ENCODE data around the gene HNRNPA2B1.

HNRNPA2B1 gene

DNA sequence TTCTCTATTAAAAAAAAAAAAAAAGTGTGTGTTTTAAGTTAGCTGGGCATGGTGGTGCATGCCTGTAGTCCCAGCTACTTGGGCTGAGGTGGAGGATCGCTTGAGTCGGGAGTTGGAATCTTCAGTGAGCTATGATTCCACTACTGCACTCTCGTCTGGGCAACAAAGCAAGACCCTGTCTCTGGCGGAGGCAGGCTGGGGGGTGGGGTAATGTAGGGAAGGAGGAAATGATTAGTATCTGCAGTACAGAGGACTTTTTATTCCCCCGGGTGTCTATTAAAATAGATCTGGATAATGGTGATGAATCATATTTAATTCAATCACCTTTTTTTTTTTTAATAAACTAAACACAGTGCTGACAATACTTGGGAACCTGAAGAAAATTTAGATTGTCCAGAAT is 7.5 kb upstream of the HNRNPA2B1 start:
- no peaks in the 10 kb centered on the region for H3K9me2 ChIP-seq (replicated peaks; ENCODE audit: insufficient read depth, low read length)
- 0 out of 2 replicates have a peak, but pooled peaks cover 6% of the 10 kb centered on the region for H3K4me1 ChIP-seq (ENCODE audit: low read length)
- no peaks in the 10 kb centered on the region for H3K9me3 ChIP-seq (replicated peaks; ENCODE audit: insufficient read depth, low read length)
- H3K27ac ChIP-seq (ENCODE audit: low read length) = no peak overlapping the region
- H3K4me3 ChIP-seq (ENCODE audit: low read length) = no peak overlapping the region
- H2AFZ ChIP-seq (ENCODE audit: low read length) = no peak overlapping the region
- no peak overlapping the region for H3K4me2 ChIP-seq (ENCODE audit: low read depth, low read length)
- H3F3A ChIP-seq (ENCODE audit: insufficient read depth, low read length) = no peaks in the 10 kb centered on the region
- DNase-seq = no peak
- H3K36me3 ChIP-seq (replicated peaks; ENCODE audit: insufficient read depth, low read length) = peaks cover 28% of the 10 kb centered on the region
- peaks cover 79% of the 10 kb centered on the region for H3K79me2 ChIP-seq (ENCODE audit: low read length)
- TF ChIP-seq, protein P1, sequence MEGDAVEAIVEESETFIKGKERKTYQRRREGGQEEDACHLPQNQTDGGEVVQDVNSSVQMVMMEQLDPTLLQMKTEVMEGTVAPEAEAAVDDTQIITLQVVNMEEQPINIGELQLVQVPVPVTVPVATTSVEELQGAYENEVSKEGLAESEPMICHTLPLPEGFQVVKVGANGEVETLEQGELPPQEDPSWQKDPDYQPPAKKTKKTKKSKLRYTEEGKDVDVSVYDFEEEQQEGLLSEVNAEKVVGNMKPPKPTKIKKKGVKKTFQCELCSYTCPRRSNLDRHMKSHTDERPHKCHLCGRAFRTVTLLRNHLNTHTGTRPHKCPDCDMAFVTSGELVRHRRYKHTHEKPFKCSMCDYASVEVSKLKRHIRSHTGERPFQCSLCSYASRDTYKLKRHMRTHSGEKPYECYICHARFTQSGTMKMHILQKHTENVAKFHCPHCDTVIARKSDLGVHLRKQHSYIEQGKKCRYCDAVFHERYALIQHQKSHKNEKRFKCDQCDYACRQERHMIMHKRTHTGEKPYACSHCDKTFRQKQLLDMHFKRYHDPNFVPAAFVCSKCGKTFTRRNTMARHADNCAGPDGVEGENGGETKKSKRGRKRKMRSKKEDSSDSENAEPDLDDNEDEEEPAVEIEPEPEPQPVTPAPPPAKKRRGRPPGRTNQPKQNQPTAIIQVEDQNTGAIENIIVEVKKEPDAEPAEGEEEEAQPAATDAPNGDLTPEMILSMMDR (IDR thresholded peaks at IDR 0.05; ENCODE audit: low read length) = no peak
- TF ChIP-seq EZH2 (optimal IDR thresholded peaks at IDR 0.05; ENCODE audit: low read depth, low read length) (no peak), EZH2phosphoT487 (IDR thresholded peaks at IDR 0.05; ENCODE audit: low read length) (no peak)
- no peak overlapping the region for H3K9ac ChIP-seq (ENCODE audit: low read length)
- H4K20me1 ChIP-seq (ENCODE audit: insufficient read depth, low read length) = peaks cover 44% of the 10 kb centered on the region
- no peaks in the 10 kb centered on the region for H3K27me3 ChIP-seq (replicated peaks; ENCODE audit: insufficient read depth, low read length)

DNA sequence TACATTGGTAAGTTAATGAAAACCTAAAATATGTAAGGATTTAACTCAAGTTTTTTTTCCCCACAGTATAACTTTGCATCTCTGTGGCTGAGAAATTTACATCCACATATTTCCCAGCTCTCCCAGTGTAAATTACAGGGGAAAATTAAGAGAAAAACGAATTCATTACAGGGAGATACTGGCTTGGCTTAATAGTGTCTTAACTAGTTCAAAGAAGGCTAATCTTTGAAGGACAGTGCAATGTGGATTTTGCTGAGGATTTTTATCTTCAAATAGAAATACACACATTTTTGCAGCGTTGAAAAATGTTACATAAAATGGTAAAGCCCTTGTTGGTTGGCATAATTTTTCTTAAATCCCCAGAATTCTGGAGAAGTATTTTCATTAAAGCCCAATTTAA is 2.5 kb upstream of the HNRNPA2B1 start:
- H3K4me3 ChIP-seq (ENCODE audit: low read length) = peak overlapping the region; percentile 93
- H3F3A ChIP-seq (ENCODE audit: insufficient read depth, low read length) = peaks cover 23% of the 10 kb centered on the region
- peak overlapping the region; percentile 78 for H3K4me2 ChIP-seq (ENCODE audit: low read depth, low read length)
- no peak overlapping the region for H2AFZ ChIP-seq (ENCODE audit: low read length)
- H4K20me1 ChIP-seq (ENCODE audit: insufficient read depth, low read length) = peaks cover 56% of the 10 kb centered on the region
- peaks cover 90% of the 10 kb centered on the region for H3K79me2 ChIP-seq (ENCODE audit: low read length)
- peak overlapping the region; percentile 94 for H3K9ac ChIP-seq (ENCODE audit: low read length)
- TF ChIP-seq, protein P1 (IDR thresholded peaks at IDR 0.05; ENCODE audit: low read length) = no peak
- TF ChIP-seq EZH2phosphoT487 (IDR thresholded peaks at IDR 0.05; ENCODE audit: low read length) = no peak
- TF ChIP-seq EZH2 (optimal IDR thresholded peaks at IDR 0.05; ENCODE audit: low read depth, low read length) = no peak
- no peaks in the 10 kb centered on the region for H3K27me3 ChIP-seq (replicated peaks; ENCODE audit: insufficient read depth, low read length)
- H3K36me3 ChIP-seq (replicated peaks; ENCODE audit: insufficient read depth, low read length) = peaks cover 25% of the 10 kb centered on the region
- H3K4me1 ChIP-seq (ENCODE audit: low read length) = 0 out of 2 replicates have a peak, but pooled peaks cover 6% of the 10 kb centered on the region
- no peaks in the 10 kb centered on the region for H3K9me3 ChIP-seq (replicated peaks; ENCODE audit: insufficient read depth, low read length)
- no peak for DNase-seq
- H3K27ac ChIP-seq (ENCODE audit: low read length) = peak overlapping the region; percentile 45; the same call in 1 of the 2 replicates
- H3K9me2 ChIP-seq (replicated peaks; ENCODE audit: insufficient read depth, low read length) = no peaks in the 10 kb centered on the region

DNA sequence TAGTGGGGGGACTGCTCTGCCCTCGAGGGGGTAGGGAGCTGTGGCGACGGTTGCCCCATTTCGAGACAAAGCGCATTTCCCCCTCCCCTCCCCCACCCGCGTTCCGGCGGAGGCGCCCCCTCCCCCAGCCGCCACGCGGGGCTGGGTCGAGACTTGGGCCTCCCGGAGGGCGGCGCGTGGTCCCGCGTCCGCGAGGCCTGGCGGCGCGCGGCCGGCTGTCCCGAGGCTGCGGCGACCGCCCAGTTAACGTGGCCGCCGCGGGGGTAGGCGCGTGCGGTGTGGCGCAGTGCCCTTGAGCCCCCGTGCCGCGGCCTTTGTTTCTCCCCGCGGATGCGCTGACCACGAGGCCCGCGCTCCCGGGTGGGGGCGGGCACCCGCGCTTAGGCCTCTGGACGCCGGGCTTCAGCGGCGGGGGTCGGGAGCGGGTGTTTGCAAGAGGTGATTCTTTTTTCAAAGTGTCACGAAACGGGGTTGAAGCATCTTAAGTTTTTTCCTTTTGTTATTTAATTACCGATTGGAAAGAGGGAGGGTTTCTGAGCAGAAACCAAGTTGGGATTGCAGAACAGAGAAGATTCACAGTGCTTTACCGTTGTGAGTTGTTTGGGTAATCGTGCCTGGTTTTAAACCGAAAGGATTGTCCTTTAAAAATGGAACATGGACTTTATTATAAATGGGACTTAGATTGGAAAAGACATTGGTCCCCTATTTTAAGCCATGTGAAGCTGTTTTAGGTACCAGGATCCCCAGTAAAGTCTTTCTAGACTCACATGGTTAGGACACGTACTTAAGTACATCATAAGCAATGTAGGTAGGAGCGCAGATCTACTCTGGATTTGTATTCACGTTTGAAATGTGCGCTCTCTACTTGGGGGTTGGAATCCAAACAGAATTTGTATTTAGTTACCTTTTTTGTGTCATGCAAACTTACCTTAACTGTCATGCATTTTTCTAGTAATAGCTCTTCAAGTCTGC is 1.8 kb upstream of the HNRNPA2B1 start:
- peak overlapping the region; percentile 57; the same call in 1 of the 2 replicates for H2AFZ ChIP-seq (ENCODE audit: low read length)
- H3F3A ChIP-seq (ENCODE audit: insufficient read depth, low read length) = peaks cover 30% of the 10 kb centered on the region

More for the DNA sequence above, 1.8 kb upstream of the HNRNPA2B1 start:
- peaks cover 63% of the 10 kb centered on the region for H4K20me1 ChIP-seq (ENCODE audit: insufficient read depth, low read length)
- H3K4me1 ChIP-seq (ENCODE audit: low read length) = peaks cover 7% of the 10 kb centered on the region
- no peaks in the 10 kb centered on the region for H3K9me3 ChIP-seq (replicated peaks; ENCODE audit: insufficient read depth, low read length)
- TF ChIP-seq EZH2phosphoT487 (IDR thresholded peaks at IDR 0.05; ENCODE audit: low read length) = no peak
- TF ChIP-seq, protein P1 (IDR thresholded peaks at IDR 0.05; ENCODE audit: low read length) = no peak
- no peak for TF ChIP-seq EZH2 (optimal IDR thresholded peaks at IDR 0.05; ENCODE audit: low read depth, low read length)
- H3K9me2 ChIP-seq (replicated peaks; ENCODE audit: insufficient read depth, low read length) = no peaks in the 10 kb centered on the region
- peak; percentile 52 for DNase-seq
- H3K27ac ChIP-seq (ENCODE audit: low read length) = peak overlapping the region; percentile 98
- peak overlapping the region; percentile 94 for H3K9ac ChIP-seq (ENCODE audit: low read length)
- peak overlapping the region; percentile 93 for H3K4me3 ChIP-seq (ENCODE audit: low read length)
- H3K36me3 ChIP-seq (replicated peaks; ENCODE audit: insufficient read depth, low read length) = peaks cover 29% of the 10 kb centered on the region
- H3K4me2 ChIP-seq (ENCODE audit: low read depth, low read length) = peak overlapping the region; percentile 78
- H3K79me2 ChIP-seq (ENCODE audit: low read length) = peaks cover 90% of the 10 kb centered on the region
- H3K27me3 ChIP-seq (replicated peaks; ENCODE audit: insufficient read depth, low read length) = no peaks in the 10 kb centered on the region

Data from MM.1S (cell line).